ENCODE data around the gene MVP. TPM values are rescaled to one million over a fixed set of nuclear protein-coding genes. Genes with fewer than 3 reads are reported as not detected.

MVP gene
- total RNA-seq, 2 donors from 2014 or later = 427 to 450 TPM

DNA sequence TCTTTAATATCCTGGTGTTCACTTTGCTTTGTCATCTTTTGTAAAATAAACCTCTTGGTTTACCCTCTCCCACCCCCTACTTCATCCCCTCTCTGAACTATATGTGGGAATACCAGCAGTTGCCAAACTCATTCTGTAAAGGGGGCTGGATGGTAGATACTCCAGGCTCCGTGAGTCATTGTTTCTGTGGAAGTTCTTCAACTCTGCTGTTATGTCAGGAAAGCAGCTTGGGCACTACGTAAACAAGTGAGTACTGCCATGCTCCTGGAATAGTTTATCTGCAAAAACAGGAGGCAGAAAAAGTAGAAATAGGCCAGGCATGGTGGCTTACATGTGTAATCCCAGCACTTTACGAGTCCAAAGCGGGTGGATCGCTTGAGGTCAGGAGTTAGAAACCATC, 17.6 kb downstream of the MVP start:
- H3K27me3 ChIP-seq = no peaks in the 10 kb centered on the region
- TF ChIP-seq CTCF (IDR thresholded peaks at IDR 0.05) = no peak
- peaks cover 66% of the 10 kb centered on the region for H3K36me3 ChIP-seq
- DNase-seq = no peak
- H3K4me3 ChIP-seq = no peak overlapping the region
- intact Hi-C loops (cut with DNase I) = loop anchor here (2.0 kb wide), 1 partner anchor 13 kb away; no protein-coding TSS in a partner anchor
- H3K9ac ChIP-seq (ENCODE audit: low read depth in 2 of 2, low read length in 2 of 2) = no peak overlapping the region
- no peaks in the 10 kb centered on the region for H3K4me1 ChIP-seq
- H3K27ac ChIP-seq = no peak overlapping the region
- no peaks in the 10 kb centered on the region for H3K9me3 ChIP-seq

DNA sequence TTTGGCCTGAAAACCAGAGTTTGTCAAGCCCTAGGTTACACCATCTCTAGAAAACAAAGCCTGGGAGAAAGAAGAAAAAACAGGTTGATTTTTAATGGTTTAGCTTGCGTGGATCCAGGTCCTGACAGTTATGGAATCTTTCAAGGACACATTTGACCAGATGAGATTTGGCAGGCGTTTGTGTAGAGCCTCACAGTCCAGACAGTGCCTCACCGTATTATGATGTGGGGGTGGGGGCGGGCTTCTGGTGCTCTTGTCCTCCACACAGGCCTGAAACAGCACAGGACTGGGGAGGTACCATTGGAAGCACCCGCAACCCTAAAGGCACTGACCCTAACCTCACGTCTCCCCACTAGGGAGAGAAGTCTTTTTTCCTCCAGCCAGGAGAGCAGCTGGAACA, 19.6 kb downstream of the MVP start:
- H3K9ac ChIP-seq (ENCODE audit: low read depth in 2 of 2, low read length in 2 of 2) = no peak overlapping the region
- H3K4me3 ChIP-seq = no peak overlapping the region
- no peaks in the 10 kb centered on the region for H3K9me3 ChIP-seq
- H3K27me3 ChIP-seq = no peaks in the 10 kb centered on the region
- no peak overlapping the region for H3K27ac ChIP-seq
- H3K36me3 ChIP-seq = peaks cover 62% of the 10 kb centered on the region
- no peak for TF ChIP-seq CTCF (IDR thresholded peaks at IDR 0.05)
- no peaks in the 10 kb centered on the region for H3K4me1 ChIP-seq
- no peak for DNase-seq
- intact Hi-C loops (cut with DNase I) = no loop called here

DNA sequence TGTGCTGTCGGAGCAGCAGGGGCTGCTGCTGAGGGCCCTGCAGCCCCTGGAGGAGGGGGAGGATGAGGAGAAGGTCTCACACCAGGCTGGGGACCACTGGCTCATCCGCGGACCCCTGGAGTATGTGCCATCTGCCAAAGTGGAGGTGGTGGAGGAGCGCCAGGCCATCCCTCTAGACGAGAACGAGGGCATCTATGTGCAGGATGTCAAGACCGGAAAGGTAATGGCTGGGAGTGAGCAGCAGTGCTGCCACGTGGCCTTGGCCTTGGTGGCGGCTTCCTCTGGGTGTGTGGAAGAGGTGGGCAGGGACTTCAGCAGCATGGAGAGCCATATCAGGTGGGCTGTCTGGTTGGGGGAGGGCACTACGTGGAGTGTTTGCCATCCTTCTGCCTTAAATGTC, 20.0 kb downstream of the MVP start:
- Histone ChIP-seq H3K4me1 (no peaks in the 10 kb centered on the region), H3K36me3 (peaks cover 66% of the 10 kb centered on the region), H3K9ac (ENCODE audit: low read depth in 2 of 2, low read length in 2 of 2) (no peak overlapping the region), H3K27ac (no peak overlapping the region), H3K4me3 (no peak overlapping the region), H3K9me3 (no peaks in the 10 kb centered on the region), H3K27me3 (no peaks in the 10 kb centered on the region)
- TF ChIP-seq CTCF (IDR thresholded peaks at IDR 0.05) = no peak
- intact Hi-C loops (cut with DNase I) = no loop called here
- DNase-seq = no peak

GRCh38 chr16:29841631-29842030, 21.4 kb downstream of the MVP start:
- no peak for DNase-seq
- peaks cover 73% of the 10 kb centered on the region for H3K36me3 ChIP-seq
- no peaks in the 10 kb centered on the region for H3K4me1 ChIP-seq
- H3K4me3 ChIP-seq = no peak overlapping the region
- no peaks in the 10 kb centered on the region for H3K27me3 ChIP-seq
- no peak for TF ChIP-seq CTCF (IDR thresholded peaks at IDR 0.05)
- intact Hi-C loops (cut with DNase I) = no loop called here
- H3K9me3 ChIP-seq = no peaks in the 10 kb centered on the region
- H3K9ac ChIP-seq (ENCODE audit: low read depth in 2 of 2, low read length in 2 of 2) = no peak overlapping the region
- no peak overlapping the region for H3K27ac ChIP-seq

GRCh38 chr16:29842732-29843346, 22.6 kb downstream of the MVP start:
- no peak for TF ChIP-seq CTCF (IDR thresholded peaks at IDR 0.05)
- DNase-seq = no peak

More at GRCh38 chr16:29842732-29843346, 22.6 kb downstream of the MVP start:
- intact Hi-C loops (cut with DNase I) = no loop called here
- H3K27me3 ChIP-seq = no peaks in the 10 kb centered on the region
- H3K4me1 ChIP-seq = no peaks in the 10 kb centered on the region
- H3K9me3 ChIP-seq = no peaks in the 10 kb centered on the region
- no peak overlapping the region for H3K4me3 ChIP-seq
- peaks cover 72% of the 10 kb centered on the region for H3K36me3 ChIP-seq
- no peak overlapping the region for H3K9ac ChIP-seq (ENCODE audit: low read depth in 2 of 2, low read length in 2 of 2)
- no peak overlapping the region for H3K27ac ChIP-seq
